Osteocyte (in vitro differentiated cells): ENCODE measurements around the gene PCAT7. TPM values are rescaled to one million over a fixed set of nuclear protein-coding genes. Genes with fewer than 3 reads are reported as not detected.
A peak's percentile ranks its signal among the peaks of the same experiment; 100 is the strongest.

ENCODE experiments used
- DNase-seq: peaks from one replicate; pipeline ENCODE4 v3.0.0; 2021; ENCODE audit warnings: mixed read lengths; ENCODE audit not compliant: unreplicated experiment; ENCODE audit errors: extremely low spot score
- H3K27ac Mint-ChIP-seq: one replicate; pipeline ENCODE4 v1.8.0; 2021; ENCODE audit warnings: mild to moderate bottlenecking, mixed read lengths; ENCODE audit not compliant: unreplicated experiment
- H3K27me3 Mint-ChIP-seq: one replicate; pipeline ENCODE4 v1.8.0; 2021; ENCODE audit warnings: mixed read lengths; ENCODE audit not compliant: unreplicated experiment
- H3K36me3 Mint-ChIP-seq: one replicate; pipeline ENCODE4 v1.8.0; 2021; ENCODE audit warnings: mixed read lengths; ENCODE audit not compliant: unreplicated experiment
- H3K4me1 Mint-ChIP-seq: one replicate; pipeline ENCODE4 v1.8.0; 2021; ENCODE audit warnings: mixed read lengths; ENCODE audit not compliant: unreplicated experiment
- H3K4me3 Mint-ChIP-seq: one replicate; pipeline ENCODE4 v1.8.0; 2021; ENCODE audit warnings: mild to moderate bottlenecking, moderate library complexity, mixed read lengths; ENCODE audit not compliant: unreplicated experiment
- H3K9me3 Mint-ChIP-seq: one replicate; pipeline ENCODE4 v1.8.0; 2021; ENCODE audit warnings: mixed read lengths; ENCODE audit not compliant: unreplicated experiment
- total RNA-seq: library from RNA; stranded (reverse); gene quantifications from 2 replicates; pipeline ENCODE4 v1.2.1, GENCODE V29; 2021
- TF ChIP-seq, protein P1 (sequence below): fragments of 200-600 bp; sonication (generic); IDR thresholded peaks from 2 replicates; pipeline ENCODE4 v1.5.0; 2021; ENCODE audit warnings: antibody characterized with exemption, mild to moderate bottlenecking, moderate library complexity

Gene PCAT7
- total RNA-seq, 1 donor from 2014 or later = 14.6 TPM

GRCh38 chr9:94603259-94604160 is 48.6 kb downstream of the PCAT7 start:
- Mint-ChIP-seq H3K27me3 (peaks cover 48% of the 10 kb centered on the region), H3K9me3 (no peaks in the 10 kb centered on the region), H3K27ac (no peak overlapping the region), H3K4me1 (peaks cover 6% of the 10 kb centered on the region), H3K36me3 (no peaks in the 10 kb centered on the region), H3K4me3 (no peak overlapping the region)
- TF ChIP-seq, protein P1, sequence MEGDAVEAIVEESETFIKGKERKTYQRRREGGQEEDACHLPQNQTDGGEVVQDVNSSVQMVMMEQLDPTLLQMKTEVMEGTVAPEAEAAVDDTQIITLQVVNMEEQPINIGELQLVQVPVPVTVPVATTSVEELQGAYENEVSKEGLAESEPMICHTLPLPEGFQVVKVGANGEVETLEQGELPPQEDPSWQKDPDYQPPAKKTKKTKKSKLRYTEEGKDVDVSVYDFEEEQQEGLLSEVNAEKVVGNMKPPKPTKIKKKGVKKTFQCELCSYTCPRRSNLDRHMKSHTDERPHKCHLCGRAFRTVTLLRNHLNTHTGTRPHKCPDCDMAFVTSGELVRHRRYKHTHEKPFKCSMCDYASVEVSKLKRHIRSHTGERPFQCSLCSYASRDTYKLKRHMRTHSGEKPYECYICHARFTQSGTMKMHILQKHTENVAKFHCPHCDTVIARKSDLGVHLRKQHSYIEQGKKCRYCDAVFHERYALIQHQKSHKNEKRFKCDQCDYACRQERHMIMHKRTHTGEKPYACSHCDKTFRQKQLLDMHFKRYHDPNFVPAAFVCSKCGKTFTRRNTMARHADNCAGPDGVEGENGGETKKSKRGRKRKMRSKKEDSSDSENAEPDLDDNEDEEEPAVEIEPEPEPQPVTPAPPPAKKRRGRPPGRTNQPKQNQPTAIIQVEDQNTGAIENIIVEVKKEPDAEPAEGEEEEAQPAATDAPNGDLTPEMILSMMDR = peak; percentile 77
- DNase-seq = peak; percentile 88

DNA sequence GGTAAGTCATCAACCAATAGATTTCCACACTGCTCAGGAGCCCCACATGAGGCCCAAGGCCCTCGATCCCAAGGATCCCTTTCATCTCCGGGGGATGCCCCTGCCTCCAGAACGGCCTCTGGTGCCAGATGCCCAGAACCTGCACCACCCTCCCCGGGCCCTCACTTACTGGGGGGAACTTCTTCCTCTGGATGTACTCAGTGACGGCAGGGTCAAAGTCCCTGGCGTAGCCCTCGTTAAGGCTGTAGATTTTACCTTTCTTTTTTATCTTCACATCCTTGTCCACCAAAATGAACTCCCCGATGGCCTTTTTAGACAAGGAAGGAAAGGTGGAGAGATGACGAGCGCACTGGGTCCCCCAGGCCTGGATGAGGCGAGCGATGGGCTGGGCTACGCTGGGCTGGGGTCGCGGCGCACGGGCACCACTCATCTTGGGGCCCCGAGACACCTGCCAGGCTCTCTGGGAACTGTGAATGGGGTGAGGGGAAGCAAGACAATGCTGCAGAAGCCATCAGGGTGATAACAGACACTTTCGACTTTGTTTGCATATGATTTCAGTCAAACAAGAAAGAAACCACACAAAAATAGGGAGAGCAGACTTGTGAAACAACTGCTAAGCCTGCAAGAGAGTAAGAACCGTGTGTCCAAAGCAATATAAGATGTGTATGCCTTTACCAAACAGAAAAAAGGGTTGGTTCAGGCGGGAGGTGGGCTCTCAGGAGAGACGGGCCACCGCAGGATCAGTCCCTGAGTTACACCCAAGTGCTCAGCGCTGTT is 52.0 kb downstream of the PCAT7 start:
- Mint-ChIP-seq H3K27me3 (peaks cover 59% of the 10 kb centered on the region), H3K27ac (no peak overlapping the region), H3K4me3 (no peak overlapping the region), H3K4me1 (peaks cover 6% of the 10 kb centered on the region), H3K36me3 (no peaks in the 10 kb centered on the region), H3K9me3 (no peaks in the 10 kb centered on the region)
- TF ChIP-seq, protein P1 = no peak
- DNase-seq = no peak

GRCh38 chr9:94607423-94607691 is 52.5 kb downstream of the PCAT7 start:
- TF ChIP-seq, protein P1 = no peak
- peaks cover 63% of the 10 kb centered on the region for H3K27me3 Mint-ChIP-seq
- no peaks in the 10 kb centered on the region for H3K36me3 Mint-ChIP-seq
- no peaks in the 10 kb centered on the region for H3K9me3 Mint-ChIP-seq
- no peak overlapping the region for H3K27ac Mint-ChIP-seq
- peaks cover 6% of the 10 kb centered on the region for H3K4me1 Mint-ChIP-seq
- no peak for DNase-seq
- H3K4me3 Mint-ChIP-seq = no peak overlapping the region

DNA sequence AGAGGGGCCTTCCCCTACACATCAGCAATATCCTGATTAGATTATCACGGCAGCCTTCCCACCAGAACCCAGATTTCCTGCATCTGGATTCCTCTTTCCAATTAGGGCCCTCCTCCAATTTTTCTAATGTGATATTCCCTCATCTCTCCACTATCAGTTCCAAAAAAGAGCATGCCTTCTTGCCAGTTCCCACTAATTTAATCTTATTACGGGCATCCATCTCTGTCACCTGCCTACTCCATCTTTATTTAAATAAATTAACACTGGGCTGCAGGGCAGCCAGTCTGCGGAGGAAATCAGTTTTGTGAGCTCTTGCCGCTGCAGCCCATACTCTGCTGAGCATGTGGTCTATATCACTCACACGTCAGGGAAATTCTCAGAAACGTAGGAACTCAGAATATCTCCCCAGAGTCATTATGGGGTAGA is 55.3 kb downstream of the PCAT7 start:
- H3K27me3 Mint-ChIP-seq = peaks cover 43% of the 10 kb centered on the region
- H3K4me1 Mint-ChIP-seq = no peaks in the 10 kb centered on the region
- no peak overlapping the region for H3K27ac Mint-ChIP-seq
- TF ChIP-seq, protein P1 = no peak
- no peak overlapping the region for H3K4me3 Mint-ChIP-seq
- H3K36me3 Mint-ChIP-seq = no peaks in the 10 kb centered on the region
- DNase-seq = no peak
- H3K9me3 Mint-ChIP-seq = no peaks in the 10 kb centered on the region

DNA sequence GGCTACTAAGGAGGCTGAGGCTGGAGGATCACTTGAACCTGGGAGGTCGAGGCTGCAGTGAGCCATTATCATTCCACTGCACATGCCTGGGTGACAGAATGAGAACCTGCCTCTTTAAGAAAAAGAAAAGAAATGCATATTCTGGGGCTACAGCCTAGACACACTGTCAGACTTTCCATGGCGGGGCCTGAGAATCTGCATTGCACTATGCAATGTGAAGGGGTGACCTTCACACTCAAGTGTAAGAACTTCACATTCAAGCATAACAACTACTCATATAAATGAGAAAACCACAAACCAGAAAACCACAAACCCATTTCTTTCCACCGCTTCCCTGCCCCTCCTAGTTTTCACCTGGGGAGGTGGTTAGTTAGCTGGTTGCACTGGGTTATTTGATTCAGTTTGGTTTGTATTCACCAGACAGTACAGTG is 56.8 kb downstream of the PCAT7 start:
- H3K4me1 Mint-ChIP-seq = no peaks in the 10 kb centered on the region
- H3K27ac Mint-ChIP-seq = no peak overlapping the region
- H3K4me3 Mint-ChIP-seq = no peak overlapping the region
- H3K9me3 Mint-ChIP-seq = no peaks in the 10 kb centered on the region
- no peak for DNase-seq
- TF ChIP-seq, protein P1 = no peak
- H3K36me3 Mint-ChIP-seq = no peaks in the 10 kb centered on the region
- peaks cover 29% of the 10 kb centered on the region for H3K27me3 Mint-ChIP-seq
